ENCODE data around the gene KIAA1328.

GRCh38 chr18:37258131-37258530 is 429.2 kb downstream of the KIAA1328 start:
- TF ChIP-seq CTCF (IDR thresholded peaks at IDR 0.05) (no peak), EP300 (IDR thresholded peaks at IDR 0.05; ENCODE audit: borderline replicate concordance in 1 of 2, low read depth in 1 of 2, low read length in 1 of 2) (no peak), SMC3 (IDR thresholded peaks at IDR 0.05; ENCODE audit: low read depth, low read length) (no peak), POLR2AphosphoS5 (IDR thresholded peaks at IDR 0.05; ENCODE audit: low read depth, low read length) (no peak), REST (IDR thresholded peaks at IDR 0.05; ENCODE audit: low read depth, low read length) (no peak)

All from SK-N-SH (cell line).